GM23338 (cell line): ENCODE measurements around the gene CDH4. TPM values are rescaled to one million over a fixed set of nuclear protein-coding genes. Genes with fewer than 3 reads are reported as not detected.

Experiments
- ATAC-seq: fragments of 200-7000 bp; cut with Tn5 transposase; 3 replicates; pipeline ENCODE4 v1.9.1; 2020
- DNase-seq: peaks from one replicate; pipeline ENCODE4 v3.0.0-alpha.2; 2015; ENCODE audit warnings: low spot score
- H2AFZ ChIP-seq: fragments of 200-600 bp; sonication (generic); 2 replicates; pipeline ENCODE4 v1.8.0; 2016; ENCODE audit warnings: antibody characterized with exemption, mild to moderate bottlenecking, moderate library complexity
- H3F3A ChIP-seq: fragments of 200-600 bp; sonication (generic); replicated peaks from 2 replicates; pipeline ENCODE4 v1.8.0; 2017; ENCODE audit warnings: antibody characterized with exemption, mixed run types, low read depth
- H3K27ac ChIP-seq: fragments of 200-600 bp; sonication (generic); 2 replicates; pipeline ENCODE4 v1.6.1; 2016; ENCODE audit warnings: low read depth
- H3K27me3 ChIP-seq: fragments of 200-600 bp; sonication (generic); 2 replicates; pipeline ENCODE4 v1.8.0; 2016; ENCODE audit warnings: mild to moderate bottlenecking, mixed run types, moderate library complexity; ENCODE audit not compliant: insufficient read depth
- H3K36me3 ChIP-seq: fragments of 200-600 bp; sonication (generic); 2 replicates; pipeline ENCODE4 v1.8.0; 2016; ENCODE audit warnings: mild to moderate bottlenecking; ENCODE audit not compliant: insufficient read depth
- H3K4me1 ChIP-seq: fragments of 200-600 bp; sonication (generic); 2 replicates; pipeline ENCODE4 v1.8.0; 2016; ENCODE audit warnings: mild to moderate bottlenecking, moderate library complexity; ENCODE audit not compliant: insufficient read depth
- H3K4me2 ChIP-seq: fragments of 200-600 bp; sonication (generic); 2 replicates; pipeline ENCODE4 v1.7.1; 2017; ENCODE audit warnings: mixed run types
- H3K4me3 ChIP-seq: fragments of 200-600 bp; sonication (generic); 2 replicates; pipeline ENCODE4 v1.6.1; 2016; ENCODE audit warnings: mixed run types
- H3K79me2 ChIP-seq: fragments of 200-600 bp; sonication (generic); replicated peaks from 2 replicates; pipeline ENCODE4 v1.8.0; 2017; ENCODE audit warnings: mild to moderate bottlenecking; ENCODE audit not compliant: insufficient read depth
- H3K9me2 ChIP-seq: fragments of 200-600 bp; sonication (generic); 2 replicates; pipeline ENCODE4 v1.8.0; 2017; ENCODE audit not compliant: insufficient read depth
- H4K20me1 ChIP-seq: fragments of 200-600 bp; sonication (generic); replicated peaks from 2 replicates; pipeline ENCODE4 v1.8.0; 2017; ENCODE audit warnings: mild to moderate bottlenecking; ENCODE audit not compliant: insufficient read depth
- H3K27ac Mint-ChIP-seq: 2 replicates; pipeline ENCODE4 v1.8.0; 2020; ENCODE audit warnings: inconsistent platforms, mild to moderate bottlenecking, moderate library complexity, mixed read lengths
- H3K27me3 Mint-ChIP-seq: 3 replicates; pipeline ENCODE4 v1.8.0; 2022; ENCODE audit warnings: low read depth, mild to moderate bottlenecking, moderate library complexity, mixed read lengths, inconsistent platforms; ENCODE audit not compliant: insufficient read depth, poor library complexity
- H3K36me3 Mint-ChIP-seq: 3 replicates; pipeline ENCODE4 v1.8.0; 2021; ENCODE audit warnings: low read depth, mild to moderate bottlenecking, inconsistent platforms, moderate library complexity, mixed read lengths
- H3K4me1 Mint-ChIP-seq: 3 replicates; pipeline ENCODE4 v1.8.0; 2020; ENCODE audit warnings: mild to moderate bottlenecking, inconsistent platforms, mixed read lengths
- H3K4me3 Mint-ChIP-seq: 3 replicates; pipeline ENCODE4 v1.8.0; 2021; ENCODE audit warnings: moderate library complexity, mild to moderate bottlenecking, inconsistent platforms, mixed read lengths
- H3K9me3 Mint-ChIP-seq: 3 replicates; pipeline ENCODE4 v1.8.0; 2020; ENCODE audit warnings: moderate library complexity, mild to moderate bottlenecking, inconsistent platforms, mixed read lengths
- CREB1 ChIP-seq: fragments of 250-450 bp; sonication (Bioruptor Pico); IDR thresholded peaks from 2 replicates; pipeline ENCODE4 v1.5.0; 2020; ENCODE audit warnings: low read depth, mild to moderate bottlenecking, moderate library complexity
- ETS1 ChIP-seq: IDR thresholded peaks from 2 replicates; pipeline ENCODE4 v1.6.1; 2016; ENCODE audit warnings: antibody characterized with exemption
- EZH2 ChIP-seq: fragments of 200-600 bp; sonication (generic); IDR thresholded peaks from one replicate; pipeline ENCODE4 v1.8.0; 2017; ENCODE audit warnings: antibody characterized with exemption, mild to moderate bottlenecking, low read depth; ENCODE audit not compliant: unreplicated experiment
- EZH2phosphoT487 ChIP-seq: fragments of 200-600 bp; sonication (generic); IDR thresholded peaks from one replicate; pipeline ENCODE4 v1.8.1; 2018; ENCODE audit warnings: antibody characterized with exemption; ENCODE audit not compliant: unreplicated experiment
- NANOG ChIP-seq: IDR thresholded peaks from 2 replicates; pipeline ENCODE4 v1.6.1; 2016; ENCODE audit warnings: antibody characterized with exemption, borderline replicate concordance
- POLR2AphosphoS5 ChIP-seq: IDR thresholded peaks from 2 replicates; pipeline ENCODE4 v1.6.1; 2016; ENCODE audit warnings: antibody characterized with exemption, low read depth
- STAT1 ChIP-seq: IDR thresholded peaks from one replicate; pipeline ENCODE4 v1.6.1; 2016; ENCODE audit warnings: antibody characterized with exemption; ENCODE audit not compliant: unreplicated experiment
- ZNF114 ChIP-seq: fragments of 250-450 bp; sonication (Bioruptor Pico); IDR thresholded peaks from 2 replicates; pipeline ENCODE4 v1.5.0; 2020; ENCODE audit warnings: mild to moderate bottlenecking, moderate library complexity
- ZNF331 ChIP-seq: fragments of 250-450 bp; sonication (Bioruptor Pico); IDR thresholded peaks from 2 replicates; pipeline ENCODE4 v1.5.0; 2020; ENCODE audit warnings: low read depth, mild to moderate bottlenecking, moderate library complexity
- polyA plus RNA-seq: library from polyadenylated mRNA; unstranded; fragments of >200 nt; fragmentation: Nextera tagmentation; extraction: Ambion mirVana; gene quantifications from 2 replicates; pipeline ENCODE4 v1.2.1, GENCODE V29; 2016
- total RNA-seq: library from RNA; depleted of rRNA; stranded (reverse); fragments of >200 nt; shearing (Covaris generic); gene quantifications from 2 replicates; pipeline ENCODE4 v1.2.3, GENCODE V29; 2014
- TF ChIP-seq, protein P1 (sequence below), 2 experiments: fragments of 200-600 bp in 1 of 2; sonication (generic) in 1 of 2; conservative IDR thresholded peaks; 2 replicates each; pipeline versions ENCODE4 v1.5.1 to v1.6.1; 2016 to 2017; ENCODE audit warnings: antibody characterized with exemption in 2 of 2, low read depth in 2 of 2, mild to moderate bottlenecking in 2 of 2, moderate library complexity in 1 of 2
- TF ChIP-seq, protein P2 (sequence below): IDR thresholded peaks from one replicate; pipeline ENCODE4 v1.6.1; 2018; ENCODE audit warnings: antibody characterized with exemption; ENCODE audit not compliant: unreplicated experiment

CDH4 gene
- total and polyA plus RNA-seq, 2 experiments from 2014 or later: 1.2 to 4.2 TPM

DNA sequence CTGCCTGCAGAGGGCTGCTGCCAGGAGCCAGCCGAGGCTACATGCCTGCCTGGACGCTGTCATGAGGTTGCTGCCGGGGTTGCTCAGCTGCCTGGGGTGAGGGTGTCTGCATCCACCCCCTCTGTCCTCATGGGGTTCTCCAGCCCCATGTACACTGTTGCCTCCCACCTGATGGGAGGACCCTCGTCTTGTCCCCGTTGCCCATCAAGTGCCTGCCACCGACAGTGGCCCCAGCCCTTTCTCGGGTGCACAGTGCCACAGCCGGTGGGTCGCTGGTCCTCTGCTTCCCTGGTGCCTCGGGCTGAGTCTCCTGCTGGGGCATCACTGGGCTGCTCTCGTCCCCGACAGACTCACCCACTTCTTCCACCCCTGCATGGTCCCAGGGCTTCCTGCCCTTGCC is 313.7 kb downstream of the CDH4 start:
- H3F3A ChIP-seq: no peaks in the 10 kb centered on the region
- H2AFZ ChIP-seq: no peak overlapping the region
- H3K4me2 ChIP-seq: no peak overlapping the region
- peaks cover 14% of the 10 kb centered on the region for H3K27me3 Mint-ChIP-seq
- no peak overlapping the region for H3K4me3 Mint-ChIP-seq
- no peaks in the 10 kb centered on the region for H3K79me2 ChIP-seq
- no peak overlapping the region for H3K4me3 ChIP-seq
- H3K36me3 Mint-ChIP-seq: no peaks in the 10 kb centered on the region
- H3K4me1 Mint-ChIP-seq: peaks cover 31% of the 10 kb centered on the region
- no peaks in the 10 kb centered on the region for H3K36me3 ChIP-seq
- no peak for DNase-seq
- H3K27ac Mint-ChIP-seq: no peak overlapping the region
- ATAC-seq: no peak
- TF ChIP-seq, protein P1, sequence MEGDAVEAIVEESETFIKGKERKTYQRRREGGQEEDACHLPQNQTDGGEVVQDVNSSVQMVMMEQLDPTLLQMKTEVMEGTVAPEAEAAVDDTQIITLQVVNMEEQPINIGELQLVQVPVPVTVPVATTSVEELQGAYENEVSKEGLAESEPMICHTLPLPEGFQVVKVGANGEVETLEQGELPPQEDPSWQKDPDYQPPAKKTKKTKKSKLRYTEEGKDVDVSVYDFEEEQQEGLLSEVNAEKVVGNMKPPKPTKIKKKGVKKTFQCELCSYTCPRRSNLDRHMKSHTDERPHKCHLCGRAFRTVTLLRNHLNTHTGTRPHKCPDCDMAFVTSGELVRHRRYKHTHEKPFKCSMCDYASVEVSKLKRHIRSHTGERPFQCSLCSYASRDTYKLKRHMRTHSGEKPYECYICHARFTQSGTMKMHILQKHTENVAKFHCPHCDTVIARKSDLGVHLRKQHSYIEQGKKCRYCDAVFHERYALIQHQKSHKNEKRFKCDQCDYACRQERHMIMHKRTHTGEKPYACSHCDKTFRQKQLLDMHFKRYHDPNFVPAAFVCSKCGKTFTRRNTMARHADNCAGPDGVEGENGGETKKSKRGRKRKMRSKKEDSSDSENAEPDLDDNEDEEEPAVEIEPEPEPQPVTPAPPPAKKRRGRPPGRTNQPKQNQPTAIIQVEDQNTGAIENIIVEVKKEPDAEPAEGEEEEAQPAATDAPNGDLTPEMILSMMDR (conservative IDR thresholded peaks at IDR 0.05; ENCODE audit: low read depth in 2 of 2): no peak
- no peak for TF ChIP-seq EZH2phosphoT487
- TF ChIP-seq NANOG: no peak
- TF ChIP-seq ZNF114 (CRISPR knock-in tag): no peak
- TF ChIP-seq ZNF331: no peak
- no peaks in the 10 kb centered on the region; the same call in 1 of the 2 replicates for H3K9me2 ChIP-seq
- no peaks in the 10 kb centered on the region for H3K27me3 ChIP-seq
- no peak overlapping the region for H3K27ac ChIP-seq
- peaks cover 11% of the 10 kb centered on the region for H3K4me1 ChIP-seq
- no peaks in the 10 kb centered on the region; the same call in 1 of the 3 replicates for H3K9me3 Mint-ChIP-seq
- H4K20me1 ChIP-seq: no peaks in the 10 kb centered on the region

DNA sequence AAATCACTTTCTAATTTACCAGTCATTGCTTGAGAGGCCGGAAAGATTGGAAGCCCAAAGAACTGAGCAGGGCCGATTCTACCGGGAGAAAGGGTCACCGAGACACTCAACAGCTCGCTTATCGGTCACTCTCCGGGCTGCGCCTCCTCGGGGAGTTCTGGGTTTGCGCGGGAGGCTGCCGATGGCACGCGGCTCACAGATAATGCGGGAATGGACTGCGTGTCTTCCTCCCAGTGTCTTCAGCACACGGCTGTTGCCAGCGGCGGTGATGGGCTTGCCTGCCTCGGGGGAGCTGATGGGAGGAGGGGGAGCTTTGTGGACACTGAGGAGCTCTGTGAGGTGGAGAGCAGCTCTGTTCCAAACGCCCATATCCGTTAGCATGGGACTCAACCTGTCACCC is 314.6 kb downstream of the CDH4 start:
- Histone ChIP-seq H3K4me2 (peak overlapping the region; percentile 69), H3K79me2 (no peaks in the 10 kb centered on the region), H3K9me2 (no peaks in the 10 kb centered on the region), H3K27me3 (no peaks in the 10 kb centered on the region), H3K4me3 (no peak overlapping the region), H3K27ac (no peak overlapping the region), H3K4me1 (peaks cover 11% of the 10 kb centered on the region), H4K20me1 (no peaks in the 10 kb centered on the region), H2AFZ (no peak overlapping the region), H3K36me3 (no peaks in the 10 kb centered on the region), H3F3A (no peaks in the 10 kb centered on the region)
- Mint-ChIP-seq H3K27ac (no peak overlapping the region), H3K9me3 (no peaks in the 10 kb centered on the region; the same call in 2 of the 3 replicates), H3K27me3 (peaks cover 18% of the 10 kb centered on the region), H3K4me3 (no peak overlapping the region), H3K36me3 (no peaks in the 10 kb centered on the region), H3K4me1 (peaks cover 31% of the 10 kb centered on the region)
- peak; percentile 14; the same call in 2 of the 3 replicates for ATAC-seq
- DNase-seq: no peak
- TF ChIP-seq CREB1 (CRISPR knock-in tag): no peak
- TF ChIP-seq, protein P1 (conservative IDR thresholded peaks at IDR 0.05; ENCODE audit: low read depth in 2 of 2): no peak
- TF ChIP-seq ZNF331: no peak
- TF ChIP-seq, protein P2, sequence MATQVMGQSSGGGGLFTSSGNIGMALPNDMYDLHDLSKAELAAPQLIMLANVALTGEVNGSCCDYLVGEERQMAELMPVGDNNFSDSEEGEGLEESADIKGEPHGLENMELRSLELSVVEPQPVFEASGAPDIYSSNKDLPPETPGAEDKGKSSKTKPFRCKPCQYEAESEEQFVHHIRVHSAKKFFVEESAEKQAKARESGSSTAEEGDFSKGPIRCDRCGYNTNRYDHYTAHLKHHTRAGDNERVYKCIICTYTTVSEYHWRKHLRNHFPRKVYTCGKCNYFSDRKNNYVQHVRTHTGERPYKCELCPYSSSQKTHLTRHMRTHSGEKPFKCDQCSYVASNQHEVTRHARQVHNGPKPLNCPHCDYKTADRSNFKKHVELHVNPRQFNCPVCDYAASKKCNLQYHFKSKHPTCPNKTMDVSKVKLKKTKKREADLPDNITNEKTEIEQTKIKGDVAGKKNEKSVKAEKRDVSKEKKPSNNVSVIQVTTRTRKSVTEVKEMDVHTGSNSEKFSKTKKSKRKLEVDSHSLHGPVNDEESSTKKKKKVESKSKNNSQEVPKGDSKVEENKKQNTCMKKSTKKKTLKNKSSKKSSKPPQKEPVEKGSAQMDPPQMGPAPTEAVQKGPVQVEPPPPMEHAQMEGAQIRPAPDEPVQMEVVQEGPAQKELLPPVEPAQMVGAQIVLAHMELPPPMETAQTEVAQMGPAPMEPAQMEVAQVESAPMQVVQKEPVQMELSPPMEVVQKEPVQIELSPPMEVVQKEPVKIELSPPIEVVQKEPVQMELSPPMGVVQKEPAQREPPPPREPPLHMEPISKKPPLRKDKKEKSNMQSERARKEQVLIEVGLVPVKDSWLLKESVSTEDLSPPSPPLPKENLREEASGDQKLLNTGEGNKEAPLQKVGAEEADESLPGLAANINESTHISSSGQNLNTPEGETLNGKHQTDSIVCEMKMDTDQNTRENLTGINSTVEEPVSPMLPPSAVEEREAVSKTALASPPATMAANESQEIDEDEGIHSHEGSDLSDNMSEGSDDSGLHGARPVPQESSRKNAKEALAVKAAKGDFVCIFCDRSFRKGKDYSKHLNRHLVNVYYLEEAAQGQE: no peak
- TF ChIP-seq ZNF114 (CRISPR knock-in tag): no peak
- no peak for TF ChIP-seq ETS1
- no peak for TF ChIP-seq POLR2AphosphoS5
- no peak for TF ChIP-seq EZH2
- TF ChIP-seq STAT1: no peak
